ENCODE results near the gene TGFBR2.
"Not testable (repeated sequence)": the region's sequence is repeated elsewhere in the genome, so short reads cannot be mapped to it uniquely, and the experiment has no call there.

TGFBR2 gene

GRCh38 chr3:30620402-30621360 lies 14.3 kb downstream of the TGFBR2 start:
- DNase-seq = no peak

- no peak for DNase-seq
Measured at GRCh38 chr3:30621576-30621975, 15.2 kb downstream of the TGFBR2 start.

DNA sequence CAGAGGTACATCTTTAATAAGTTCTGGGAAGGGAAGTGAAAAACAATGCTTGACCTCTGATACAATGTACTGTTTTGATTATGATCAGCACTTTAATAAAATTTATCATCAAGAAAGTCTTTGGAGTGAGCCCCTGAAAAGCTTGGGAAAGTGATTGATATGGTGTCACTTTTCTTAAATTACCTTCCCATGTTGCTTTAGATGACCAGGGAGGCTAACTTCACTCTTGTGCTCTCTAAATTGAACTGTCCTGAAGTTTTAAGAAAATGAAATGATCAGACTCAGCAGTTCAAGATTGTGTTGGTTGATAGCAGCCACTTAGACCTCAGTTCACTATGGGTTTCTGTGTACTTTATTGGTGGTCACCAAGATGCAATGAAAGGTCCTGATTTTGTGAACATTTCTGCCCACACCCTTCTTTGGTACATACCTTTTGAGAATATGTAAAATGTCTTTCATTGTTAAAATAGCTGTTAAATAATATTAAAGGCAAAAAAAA lies 15.7 kb downstream of the TGFBR2 start:
- no peak for DNase-seq

- DNase-seq = no peak
Measured at GRCh38 chr3:30622790-30623189, 16.4 kb downstream of the TGFBR2 start.

DNA sequence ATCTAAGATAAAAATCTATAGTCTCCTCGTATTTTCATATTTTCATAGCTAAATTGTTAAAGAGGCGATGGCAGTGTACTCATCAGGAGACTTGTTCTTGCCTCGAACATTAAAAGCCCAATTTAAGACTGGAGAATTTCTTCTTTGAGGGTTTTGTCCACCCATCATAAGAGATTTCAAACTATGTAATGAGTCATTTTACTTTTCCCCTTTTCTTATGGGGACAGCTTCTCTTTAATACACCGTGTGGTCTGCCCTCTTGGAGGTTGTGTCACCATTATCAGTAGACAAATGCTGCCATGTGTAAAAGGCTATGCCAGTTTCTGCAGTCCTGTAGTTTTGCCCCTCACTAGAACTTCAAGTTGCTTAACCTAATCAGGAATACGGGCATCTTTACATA lies 16.9 kb downstream of the TGFBR2 start:
- DNase-seq = no peak

DNA sequence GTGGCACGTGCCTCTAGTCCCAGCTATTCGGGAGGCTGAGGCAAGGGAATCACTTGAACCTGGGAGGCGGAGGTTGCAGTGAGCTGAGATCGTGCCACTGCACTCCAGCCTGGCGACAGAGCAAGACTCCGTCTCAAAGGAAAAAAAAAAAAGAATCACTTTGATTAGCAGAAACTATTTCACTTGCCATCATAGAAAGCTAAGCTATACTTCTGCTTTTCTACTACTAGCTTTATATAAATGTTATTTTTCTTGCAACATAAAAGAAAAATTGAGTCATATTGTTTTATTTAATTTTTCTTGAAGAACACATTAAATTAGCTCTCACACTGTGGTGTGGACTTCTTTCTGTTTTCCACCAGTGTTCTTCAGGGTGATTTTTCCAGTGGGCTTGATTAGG lies 18.1 kb downstream of the TGFBR2 start:
- DNase-seq = not testable (repeated sequence)

DNA sequence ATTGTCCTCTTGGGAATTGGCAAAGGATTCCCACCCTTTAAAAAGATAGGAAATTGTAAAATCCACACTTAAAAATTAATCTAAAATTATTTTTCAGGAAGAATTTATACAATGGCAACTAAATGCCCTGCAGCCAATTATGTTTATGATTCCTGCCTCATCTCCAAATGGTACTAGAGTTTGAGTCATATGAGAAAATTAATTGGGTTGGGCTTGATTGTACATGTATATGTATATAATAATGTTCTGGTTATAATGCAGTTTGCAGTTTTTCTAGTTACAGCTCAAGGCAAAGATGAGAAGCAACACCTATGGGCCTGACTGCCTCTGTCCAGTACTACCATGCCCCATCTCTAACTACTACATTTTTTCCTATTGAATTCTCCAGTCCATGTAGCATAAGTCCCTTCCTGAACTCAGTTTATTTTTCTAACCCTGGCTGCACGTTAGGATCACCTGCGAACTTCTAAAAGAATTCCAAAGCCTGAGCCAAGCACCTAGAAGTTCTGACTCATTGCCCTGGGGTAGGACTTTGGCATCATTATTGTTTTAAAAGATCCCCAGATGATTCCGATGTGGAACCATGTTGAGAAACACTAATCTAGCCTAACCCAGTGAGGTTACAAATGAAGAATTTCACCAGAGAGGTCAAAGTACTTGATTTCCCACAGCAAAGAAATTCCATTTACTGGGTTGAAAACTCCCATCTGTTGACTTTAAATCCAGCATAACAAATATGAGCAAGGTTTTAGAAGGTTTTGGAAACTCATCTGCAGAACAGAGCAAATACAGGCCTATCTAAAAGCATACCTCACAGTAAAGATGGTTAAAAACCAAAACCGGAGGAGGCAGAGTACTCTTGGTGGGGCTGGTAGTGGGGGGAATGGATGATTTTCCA lies 19.4 kb downstream of the TGFBR2 start:
- no peak for DNase-seq

- no peak for DNase-seq
Measured at GRCh38 chr3:30626443-30627180, 20.2 kb downstream of the TGFBR2 start.

- DNase-seq = no peak
Measured at GRCh38 chr3:30628205-30628900, 22.0 kb downstream of the TGFBR2 start.

DNA sequence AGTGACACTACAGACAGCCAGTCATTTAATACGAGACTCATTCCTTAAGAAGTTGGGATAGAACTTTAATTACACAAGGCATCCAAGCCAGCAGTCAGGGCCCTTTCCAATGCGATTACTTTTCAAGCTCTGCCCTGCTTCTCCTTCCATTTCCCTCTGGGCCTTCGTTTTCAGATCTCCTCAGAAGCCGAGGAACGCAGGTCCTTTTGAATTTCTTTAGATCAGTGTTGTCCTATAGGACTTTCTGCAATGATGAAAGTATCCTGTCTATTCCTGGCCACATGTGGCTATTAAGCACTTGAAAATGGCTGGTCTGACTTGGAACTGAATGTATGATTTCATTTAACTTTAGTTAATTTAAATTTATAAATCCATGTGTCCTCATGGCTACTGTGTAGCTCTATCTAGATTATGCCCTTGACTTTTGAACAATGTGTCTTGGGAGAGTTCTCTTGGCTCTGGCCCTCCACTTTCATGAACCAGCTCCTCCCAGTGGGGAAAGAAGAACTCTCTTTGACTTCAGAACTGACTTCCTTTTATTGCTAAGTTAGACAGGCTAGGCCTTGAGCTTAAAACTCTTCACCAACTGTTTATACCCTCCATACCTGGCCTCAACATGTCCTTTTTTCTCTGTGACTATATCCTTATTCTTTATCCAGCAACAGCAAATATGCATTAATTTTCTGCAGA lies 22.6 kb downstream of the TGFBR2 start:
- DNase-seq = no peak

- no peak for DNase-seq
Measured at GRCh38 chr3:30629746-30630145, 23.3 kb downstream of the TGFBR2 start.

- no peak for DNase-seq
Measured at GRCh38 chr3:30630238-30631030, 24.0 kb downstream of the TGFBR2 start.

DNA sequence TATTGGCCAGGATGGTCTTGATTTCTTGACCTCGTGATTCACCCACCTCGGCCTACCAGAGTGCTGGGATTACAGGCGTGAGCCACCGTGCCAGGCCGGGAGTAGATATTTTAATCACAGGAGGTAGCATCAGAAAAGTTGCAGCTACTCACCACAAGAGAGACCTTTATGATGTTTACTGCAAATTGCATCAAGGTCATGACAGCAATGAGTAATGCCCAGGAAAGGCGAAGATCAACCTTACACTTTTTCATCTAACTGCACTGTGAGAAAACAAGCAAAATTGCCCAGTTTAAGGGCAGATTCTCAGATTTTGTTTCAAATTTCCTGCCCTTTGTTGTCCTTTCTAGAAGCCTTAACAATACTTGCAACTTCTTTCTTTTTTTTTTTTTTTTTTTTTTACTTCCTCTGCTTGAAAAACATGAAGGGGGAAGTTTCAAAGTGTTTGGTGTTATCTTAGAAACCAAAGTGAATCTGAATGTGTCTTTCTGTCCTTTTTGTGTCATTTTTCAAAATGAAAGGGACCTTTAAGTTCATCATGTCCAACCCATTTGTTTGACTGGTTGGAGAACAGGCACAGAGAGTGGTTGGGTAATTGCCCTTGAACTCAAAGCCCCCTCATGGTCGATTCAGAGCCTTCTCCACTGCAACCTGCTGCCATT lies 25.0 kb downstream of the TGFBR2 start:
- no peak for DNase-seq

DNA sequence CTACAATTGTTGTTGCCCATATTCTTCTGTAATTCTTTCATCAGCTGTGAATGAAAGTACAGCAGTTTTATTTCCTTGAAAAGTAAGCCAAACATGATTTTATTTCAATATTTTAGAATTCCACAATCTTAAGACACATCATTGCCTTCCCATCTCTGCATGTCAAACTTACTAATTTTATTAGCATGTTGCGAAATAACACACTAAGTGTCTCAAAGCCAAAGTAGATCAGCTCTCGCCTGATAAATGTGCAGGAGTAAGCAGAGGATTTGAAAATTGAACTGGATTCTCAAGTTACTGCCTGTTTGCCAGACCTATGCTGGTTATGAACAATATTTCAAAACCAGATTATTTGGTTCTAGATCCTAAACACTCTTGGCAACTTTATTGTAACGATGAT lies 25.7 kb downstream of the TGFBR2 start:
- DNase-seq = no peak

- no peak for DNase-seq
Measured at GRCh38 chr3:30632521-30632920, 26.1 kb downstream of the TGFBR2 start.

- no peak for DNase-seq
Measured at GRCh38 chr3:30633718-30634117, 27.3 kb downstream of the TGFBR2 start.

GRCh38 chr3:30634761-30635735 lies 28.6 kb downstream of the TGFBR2 start:
- DNase-seq = no peak

- DNase-seq = no peak
Measured at GRCh38 chr3:30637310-30638219, 31.2 kb downstream of the TGFBR2 start.

Measured in NCI-H510A treated with DMSO at 0.1 percent for 48 hours (cell line).